Stimulated activated CD8-positive, alpha-beta memory T cell treated with anti-CD3 and anti-CD28 coated beads, Interleukin-4, amount 100 ng/mL, for 24 hours (primary cell): Measurements from ENCODE around the gene CAMSAP3.
"Not testable (repeated sequence)": the region's sequence is repeated elsewhere in the genome, so short reads cannot be mapped to it uniquely, and the experiment has no call there.

ENCODE experiments used
- DNase-seq: peaks from one replicate; pipeline ENCODE4 v3.0.0-alpha.2; 2020; ENCODE audit warnings: low read depth

The CAMSAP3 gene

DNA sequence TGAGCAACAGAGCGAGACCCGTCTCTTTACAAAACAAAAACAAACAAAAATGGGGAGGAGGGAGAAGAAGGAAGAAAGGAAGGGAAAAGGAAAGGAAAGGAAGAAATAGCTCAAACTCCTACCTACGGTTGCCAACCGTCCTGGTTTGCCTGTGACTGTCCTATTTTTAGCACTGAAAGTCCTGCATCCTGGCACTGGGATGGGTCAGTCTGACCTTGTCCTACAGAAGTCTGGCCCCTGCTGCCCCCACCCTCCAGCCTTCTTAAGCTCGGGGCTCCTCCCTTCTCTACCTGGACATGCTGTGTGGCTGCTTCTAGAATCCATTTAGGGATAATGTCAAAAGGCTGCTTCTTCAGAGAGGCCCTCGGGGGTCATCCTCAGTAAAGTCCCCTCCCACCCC is 40.0 kb downstream of the CAMSAP3 start:
- no peak for DNase-seq

DNA sequence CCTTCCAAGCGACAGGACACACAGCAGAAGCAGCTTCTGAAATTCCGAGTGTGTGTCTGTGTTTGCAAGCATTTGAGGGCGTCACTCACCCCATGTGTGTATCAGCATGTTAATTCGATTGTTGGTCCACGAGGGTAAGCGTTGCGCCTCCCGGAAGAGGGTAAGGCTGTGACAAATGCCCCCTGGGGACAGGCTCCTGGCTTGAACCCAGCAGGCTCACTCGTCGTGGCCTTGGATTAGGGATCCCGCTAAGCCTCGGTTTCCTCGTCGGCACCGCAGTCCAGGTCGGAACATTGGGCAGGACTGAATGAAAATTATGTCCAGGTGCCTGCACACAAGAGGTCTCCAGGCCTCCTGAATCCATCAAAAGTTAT is 40.6 kb downstream of the CAMSAP3 start:
- DNase-seq = no peak

DNA sequence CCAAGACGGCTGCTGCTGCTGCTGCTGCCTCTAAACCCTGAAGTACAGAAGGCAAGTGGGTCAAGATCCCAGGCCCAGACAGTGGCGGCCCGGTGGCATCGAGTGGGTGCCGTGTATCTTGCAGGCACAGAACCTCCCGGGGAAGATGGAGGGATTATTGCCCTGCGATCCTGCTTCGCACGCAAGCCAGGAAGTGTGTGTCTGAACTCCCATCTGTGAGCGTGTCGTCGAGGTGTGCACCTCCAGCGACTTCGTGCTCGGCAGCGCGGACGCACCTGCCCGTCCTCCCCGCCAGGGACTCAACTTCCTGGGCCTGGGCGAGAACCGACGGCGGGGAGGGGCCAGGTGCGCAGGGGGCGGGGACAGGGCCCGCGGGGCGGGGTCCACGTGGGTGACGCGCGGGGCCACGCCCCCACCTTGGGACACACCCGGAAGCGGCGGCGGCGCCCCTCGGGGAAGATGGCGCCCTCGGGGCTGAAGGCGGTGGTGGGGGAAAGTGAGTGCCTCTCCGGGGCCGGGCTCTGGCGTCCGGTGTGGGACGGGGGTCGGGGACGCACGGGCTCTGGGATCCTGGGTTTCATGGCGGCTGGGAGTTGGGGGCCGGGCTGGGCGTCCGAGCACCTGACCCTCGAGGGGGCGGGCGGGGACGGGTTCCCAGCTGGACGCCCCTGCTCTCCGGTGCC is 41.2 kb downstream of the CAMSAP3 start, which contains the start of gene STXBP2:
Gene STXBP2 (plus strand): TSS at position 420 of the 683 bp plus-strand sequence. CDS start 40 bp downstream, at position 460.
- peak; percentile 81 for DNase-seq

DNA sequence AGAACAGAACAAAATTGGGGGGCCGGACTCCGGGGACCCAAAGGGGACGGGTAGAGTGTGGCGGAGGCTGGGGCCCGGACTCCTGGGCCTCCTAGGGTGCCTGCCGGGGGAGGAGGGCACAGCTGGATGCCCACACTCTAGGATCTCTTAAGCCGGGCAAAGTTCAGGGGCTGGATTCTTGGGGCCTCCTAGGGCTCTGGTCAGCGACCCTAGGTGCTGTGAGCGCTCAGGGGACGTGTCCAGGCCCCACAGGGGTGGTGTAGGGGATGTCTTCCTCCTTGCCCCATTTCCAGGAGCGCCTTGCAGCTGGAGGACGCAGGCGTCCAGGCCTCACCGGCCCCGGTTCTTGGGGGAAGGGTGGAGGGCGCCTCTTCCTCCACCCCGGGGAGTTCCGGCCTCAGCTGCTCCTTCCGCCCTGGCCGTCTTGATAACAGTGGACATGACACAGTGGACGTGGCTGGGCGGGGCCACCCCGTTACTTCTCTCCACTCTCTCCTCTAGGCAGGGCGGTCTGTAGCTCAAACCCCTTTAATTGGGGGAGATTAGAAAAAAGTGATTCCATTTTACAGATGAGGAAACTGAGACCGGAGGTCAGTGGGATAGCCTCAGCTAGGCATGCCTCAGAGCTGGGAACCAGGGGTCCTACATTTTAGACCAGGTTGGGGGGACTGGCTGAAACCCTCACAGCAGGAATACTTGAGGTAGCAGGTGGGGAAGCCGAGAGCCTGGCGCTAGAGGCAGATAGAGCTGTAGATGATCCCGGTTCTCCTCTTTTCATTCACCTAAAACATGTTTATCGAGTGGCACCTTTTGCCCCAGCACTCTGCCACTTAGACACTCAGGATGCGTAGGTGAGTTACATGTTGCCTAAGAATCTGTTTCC is 42.0 kb downstream of the CAMSAP3 start:
- no peak for DNase-seq

DNA sequence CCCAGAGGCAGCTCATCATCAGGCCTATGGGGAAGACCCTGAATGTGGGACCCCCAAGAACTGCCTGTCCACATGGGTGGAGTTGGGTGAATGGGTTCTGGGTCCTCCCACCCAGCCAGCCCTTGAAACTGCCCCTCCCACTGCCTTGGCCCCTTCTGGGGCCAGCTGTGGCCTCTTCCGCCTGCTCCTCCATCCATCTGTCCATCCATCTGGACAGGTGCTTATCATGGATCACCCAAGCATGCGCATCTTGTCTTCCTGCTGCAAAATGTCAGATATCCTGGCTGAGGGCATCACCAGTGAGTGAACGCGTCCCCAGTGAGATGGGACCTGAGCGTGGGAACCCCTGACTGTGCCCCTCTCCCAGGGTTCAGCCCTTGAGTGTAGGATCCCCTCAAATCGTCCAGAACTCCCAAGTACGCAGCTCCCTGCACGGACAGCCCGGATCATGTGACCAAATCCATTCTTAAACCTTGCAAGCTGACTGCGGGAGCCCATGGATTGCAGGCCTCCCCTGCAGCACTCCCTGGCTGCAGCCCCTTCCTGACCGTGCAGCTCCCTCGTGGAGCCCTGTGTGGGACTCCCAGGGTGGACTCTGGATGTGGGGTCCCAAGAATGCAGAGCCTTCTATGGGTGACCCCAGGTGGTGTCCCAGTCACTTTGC is 43.3 kb downstream of the CAMSAP3 start:
- DNase-seq = no peak

DNA sequence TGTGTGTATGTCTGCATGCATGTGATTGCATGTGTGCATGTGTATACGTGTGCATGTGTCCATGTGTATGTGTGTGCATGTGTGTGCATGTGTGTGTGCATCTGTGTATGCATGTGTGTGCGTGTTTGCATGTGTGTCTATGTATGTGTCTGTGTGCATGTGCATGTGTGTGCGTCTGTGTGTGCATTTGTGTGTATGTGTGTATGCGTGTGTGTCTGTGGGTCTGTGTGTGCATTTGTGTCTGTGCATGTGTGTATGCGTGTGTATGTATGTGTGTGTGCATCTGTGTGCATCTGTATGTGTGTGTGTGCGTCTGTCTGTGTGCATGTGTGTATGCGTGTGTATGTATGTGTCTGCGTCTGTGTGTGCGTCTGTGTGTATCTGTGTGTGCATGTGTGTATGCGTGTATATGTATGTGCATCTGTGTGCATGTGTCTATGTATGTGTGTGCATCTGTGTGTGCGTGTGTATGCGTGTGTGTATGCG is 44.2 kb downstream of the CAMSAP3 start:
- DNase-seq = no peak

DNA sequence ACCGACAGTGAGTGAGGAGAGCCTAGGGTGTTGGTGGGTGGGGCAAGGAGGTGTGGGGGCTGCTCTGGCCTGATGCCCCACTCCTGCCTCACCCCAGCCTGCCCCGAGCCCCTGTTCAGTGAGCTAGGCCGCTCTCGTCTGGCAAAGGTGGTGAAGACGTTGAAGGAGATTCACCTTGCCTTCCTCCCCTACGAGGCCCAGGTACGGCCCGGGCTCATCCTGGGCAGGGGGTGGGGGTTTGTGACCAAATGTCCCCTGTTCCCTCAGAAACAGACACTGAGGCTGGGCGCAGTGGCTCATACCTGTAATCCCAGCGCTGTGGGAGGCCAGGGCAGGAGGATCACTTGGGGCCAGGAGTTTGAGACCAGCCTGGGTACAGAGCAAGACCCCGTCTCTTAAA is 45.1 kb downstream of the CAMSAP3 start:
- no peak for DNase-seq

DNA sequence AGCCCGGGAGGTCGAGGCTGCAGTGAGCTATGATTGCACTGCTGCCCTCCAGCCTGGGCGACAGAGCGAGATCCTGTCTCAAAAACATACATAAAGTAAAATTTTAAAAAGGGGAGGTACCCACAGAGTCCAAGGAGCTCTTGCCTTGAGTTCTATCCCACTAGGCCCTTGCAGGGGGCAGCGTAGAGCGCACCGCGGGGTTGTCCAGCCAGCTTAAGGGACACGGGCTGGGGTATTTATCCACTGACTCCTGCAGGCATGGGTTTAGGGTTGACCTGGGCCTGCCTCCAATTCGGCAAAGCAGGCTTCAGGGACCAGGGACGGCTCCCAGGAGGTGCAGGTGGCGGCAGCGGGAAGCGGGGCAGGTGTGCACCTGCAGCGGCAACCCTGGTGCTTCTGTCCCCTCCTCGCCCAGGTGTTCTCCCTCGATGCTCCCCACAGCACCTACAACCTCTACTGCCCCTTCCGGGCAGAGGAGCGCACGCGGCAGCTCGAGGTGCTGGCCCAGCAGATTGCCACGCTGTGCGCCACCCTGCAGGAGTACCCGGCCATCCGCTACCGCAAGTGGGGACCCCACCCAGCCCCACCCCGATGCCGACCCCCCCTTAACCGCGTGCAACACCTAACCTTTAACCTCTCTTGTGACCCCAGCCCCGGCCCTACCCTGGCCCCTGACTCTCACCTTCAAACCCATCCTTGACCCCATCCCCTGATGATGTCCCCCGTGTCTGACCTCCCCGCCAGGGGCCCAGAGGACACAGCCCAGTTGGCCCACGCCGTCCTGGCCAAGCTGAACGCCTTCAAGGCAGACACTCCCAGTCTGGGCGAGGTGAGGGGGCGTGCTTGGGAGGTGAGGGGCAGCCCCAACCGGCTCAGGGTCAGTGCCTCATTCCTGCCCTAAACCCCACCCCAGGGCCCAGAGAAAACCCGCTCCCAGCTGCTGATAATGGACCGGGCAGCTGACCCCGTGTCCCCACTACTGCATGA is 45.9 kb downstream of the CAMSAP3 start:
- DNase-seq = no peak

DNA sequence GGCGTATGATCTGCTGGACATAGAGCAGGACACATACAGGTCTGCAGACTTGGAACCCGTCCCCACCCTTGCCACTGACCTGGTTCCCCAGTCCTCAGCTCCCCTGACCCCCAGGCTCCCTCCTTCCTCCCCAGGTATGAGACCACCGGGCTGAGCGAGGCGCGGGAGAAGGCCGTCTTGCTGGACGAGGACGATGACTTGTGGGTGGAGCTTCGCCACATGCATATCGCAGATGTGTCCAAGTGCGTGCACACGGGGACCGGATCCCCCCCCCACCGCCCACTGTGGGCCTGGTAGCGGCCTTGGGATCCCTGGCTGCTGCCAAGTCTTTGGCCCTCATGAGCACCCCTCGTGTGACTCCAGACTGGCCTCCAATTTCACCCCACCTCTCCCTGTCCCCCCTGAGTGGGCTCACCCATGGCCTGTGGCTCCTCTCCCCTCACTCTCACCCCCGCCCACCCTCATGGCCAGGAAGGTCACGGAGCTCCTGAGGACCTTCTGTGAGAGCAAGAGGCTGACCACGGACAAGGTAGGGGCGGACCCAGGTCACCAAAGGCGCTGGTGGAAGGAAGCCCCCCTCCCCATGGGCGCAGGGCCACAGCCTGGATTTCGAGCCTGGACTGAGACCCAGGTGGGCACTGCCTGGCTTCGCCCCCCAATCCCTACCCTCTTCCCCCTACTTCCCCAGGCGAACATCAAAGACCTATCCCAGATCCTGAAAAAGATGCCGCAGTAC is 46.8 kb downstream of the CAMSAP3 start:
- DNase-seq = no peak

DNA sequence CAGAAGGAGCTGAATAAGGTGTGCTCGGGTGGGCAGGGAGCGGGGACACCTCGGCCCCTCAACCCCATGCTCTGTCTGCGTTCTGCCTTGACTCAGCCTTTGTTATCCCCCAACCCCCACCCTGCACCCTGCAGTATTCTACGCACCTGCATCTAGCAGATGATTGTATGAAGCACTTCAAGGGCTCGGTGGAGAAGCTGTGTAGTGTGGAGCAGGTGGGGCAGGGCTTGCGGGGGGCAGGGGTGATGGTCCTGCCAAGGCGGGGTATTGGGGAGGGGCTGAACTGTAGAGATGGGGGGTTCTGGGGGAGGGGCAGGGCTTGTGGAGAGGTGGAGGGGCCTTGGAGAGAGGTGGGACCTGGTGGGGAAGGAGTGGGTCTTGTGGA is 47.4 kb downstream of the CAMSAP3 start:
- DNase-seq = no peak

DNA sequence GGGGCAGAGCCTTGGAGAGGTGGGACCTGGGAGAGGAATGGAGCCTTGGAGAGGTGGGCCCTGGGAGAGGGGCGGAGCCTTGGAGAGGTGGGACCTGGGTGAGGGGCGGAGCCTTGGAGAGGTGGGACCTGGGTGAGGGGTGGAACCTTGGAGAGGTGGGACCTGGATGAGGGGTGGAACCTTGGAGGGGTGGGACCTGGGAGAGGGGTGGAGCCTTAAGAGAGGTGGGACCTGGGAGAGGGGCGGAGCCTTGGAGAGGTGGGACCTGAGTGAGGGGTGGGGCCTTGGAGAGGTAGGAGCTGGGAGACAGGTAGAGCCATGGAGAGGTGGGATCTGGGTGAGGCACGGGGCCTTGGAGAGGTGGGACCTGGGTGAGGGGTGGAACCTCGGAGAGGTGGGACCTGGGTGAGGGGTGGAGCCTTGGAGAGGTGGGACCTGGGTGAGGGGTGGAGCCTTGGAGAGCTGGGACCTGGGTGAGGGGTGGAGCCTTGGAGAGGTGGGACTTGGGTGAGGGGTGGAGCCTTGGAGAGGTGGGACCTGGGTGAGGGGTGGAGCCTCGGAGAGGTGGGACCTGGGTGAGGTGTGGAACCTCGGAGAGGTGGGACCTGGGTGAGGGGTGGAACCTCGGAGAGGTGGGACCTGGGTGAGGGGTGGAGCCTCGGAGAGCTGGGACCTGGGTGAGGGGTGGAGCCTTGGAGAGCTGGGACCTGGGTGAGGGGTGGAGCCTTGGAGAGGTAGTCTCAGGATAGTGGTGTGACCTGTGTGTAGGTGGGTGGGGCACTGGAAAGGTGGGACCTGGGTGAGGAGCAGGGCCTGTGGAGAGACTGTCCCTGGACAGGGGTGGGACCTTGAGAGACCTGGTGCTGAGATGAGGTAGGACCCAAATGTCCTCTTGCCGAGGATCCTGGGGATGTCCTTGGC is 48.2 kb downstream of the CAMSAP3 start:
- not testable (repeated sequence) for DNase-seq

DNA sequence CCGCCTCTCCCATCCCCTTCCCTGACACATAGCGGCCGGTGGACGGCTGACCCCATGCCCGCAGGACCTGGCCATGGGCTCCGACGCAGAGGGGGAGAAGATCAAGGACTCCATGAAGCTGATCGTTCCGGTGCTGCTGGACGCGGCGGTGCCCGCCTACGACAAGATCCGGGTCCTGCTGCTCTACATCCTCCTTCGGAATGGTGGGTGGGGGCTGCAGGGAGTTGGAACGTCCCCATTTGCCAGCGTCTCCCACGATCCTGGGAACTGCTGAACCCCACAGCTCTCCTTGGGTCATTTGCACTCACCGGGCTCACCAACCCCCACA is 48.9 kb downstream of the CAMSAP3 start:
- DNase-seq = no peak

DNA sequence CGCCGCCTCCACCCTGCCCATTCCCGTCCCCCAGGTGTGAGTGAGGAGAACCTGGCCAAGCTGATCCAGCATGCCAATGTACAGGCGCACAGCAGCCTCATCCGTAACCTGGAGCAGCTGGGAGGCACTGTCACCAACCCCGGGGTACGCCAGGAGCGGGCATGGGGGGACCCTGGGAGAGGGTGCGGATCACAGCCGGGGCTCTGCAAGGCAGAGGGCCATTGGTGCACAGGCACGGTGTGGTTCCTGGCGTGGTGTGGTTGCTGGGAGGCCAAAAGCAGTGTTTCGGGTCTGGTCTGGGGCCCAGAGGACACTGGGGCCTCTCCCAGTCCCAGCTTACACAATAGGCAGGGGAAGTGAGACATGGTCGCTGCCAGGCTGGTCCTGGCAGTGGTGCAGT is 49.5 kb downstream of the CAMSAP3 start:
- no peak for DNase-seq

DNA sequence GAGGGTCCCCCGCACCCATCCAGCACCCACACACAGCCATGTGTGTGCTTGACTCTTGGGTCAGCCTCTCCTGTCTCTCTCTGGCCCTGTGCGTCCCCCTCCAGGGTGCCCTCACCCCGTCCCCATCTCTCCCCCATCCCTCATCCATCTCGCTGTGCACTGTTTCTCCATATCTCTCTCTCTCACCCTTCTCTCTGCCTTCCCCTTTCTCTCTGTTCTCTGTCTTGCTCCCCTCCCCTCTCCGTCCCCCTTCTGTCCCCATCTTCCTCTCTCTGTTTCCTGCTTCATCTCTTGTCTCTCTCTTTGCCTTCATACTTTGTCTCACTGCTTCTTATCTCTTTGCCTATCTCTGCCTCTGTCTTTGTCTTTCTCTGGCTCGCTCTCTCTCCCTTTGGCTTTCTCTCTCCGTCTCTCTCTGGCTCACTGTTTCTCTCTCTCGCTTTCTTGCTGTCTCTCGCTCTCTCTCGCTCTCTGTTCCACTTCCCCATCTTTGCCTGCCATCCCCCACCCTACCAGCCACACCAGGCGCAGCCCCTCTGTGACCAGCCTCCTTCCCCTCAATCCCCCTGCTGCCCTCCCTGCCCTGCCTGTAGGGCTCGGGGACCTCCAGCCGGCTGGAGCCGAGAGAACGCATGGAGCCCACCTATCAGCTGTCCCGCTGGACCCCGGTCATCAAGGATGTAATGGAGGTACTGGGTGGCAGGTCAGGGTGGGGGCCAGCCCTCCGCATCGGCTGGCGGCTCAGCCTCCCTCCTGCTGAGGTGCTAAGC is 50.2 kb downstream of the CAMSAP3 start:
- no peak for DNase-seq

DNA sequence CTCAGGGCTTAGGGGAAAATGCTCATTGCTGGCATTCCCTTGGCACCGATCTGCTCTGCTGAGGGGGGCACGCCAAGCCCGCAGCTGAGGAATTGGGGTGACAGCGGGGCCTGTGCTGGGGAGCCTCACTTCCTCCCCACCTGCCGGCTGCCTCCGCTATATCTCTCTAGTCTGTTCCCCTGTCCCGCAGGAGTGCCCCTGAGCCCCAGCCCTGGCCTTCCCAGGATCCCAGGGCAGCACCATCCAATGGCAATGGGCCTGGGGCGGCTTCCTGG is 50.7 kb downstream of the CAMSAP3 start:
- DNase-seq = no peak

DNA sequence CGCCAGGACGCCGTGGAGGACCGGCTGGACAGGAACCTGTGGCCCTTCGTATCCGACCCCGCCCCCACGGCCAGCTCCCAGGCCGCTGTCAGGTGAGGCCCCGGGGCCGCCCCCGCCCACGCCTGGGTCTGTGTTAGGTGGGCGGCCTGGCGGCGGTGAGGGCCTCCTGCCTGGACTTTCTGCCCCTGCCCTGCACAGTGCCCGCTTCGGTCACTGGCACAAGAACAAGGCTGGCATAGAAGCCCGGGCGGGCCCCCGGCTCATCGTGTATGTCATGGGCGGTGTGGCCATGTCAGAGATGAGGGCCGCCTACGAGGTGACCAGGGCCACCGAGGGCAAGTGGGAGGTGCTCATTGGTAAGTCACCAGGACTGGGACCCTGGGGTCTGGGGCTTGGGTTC is 51.5 kb downstream of the CAMSAP3 start:
- DNase-seq = no peak

DNA sequence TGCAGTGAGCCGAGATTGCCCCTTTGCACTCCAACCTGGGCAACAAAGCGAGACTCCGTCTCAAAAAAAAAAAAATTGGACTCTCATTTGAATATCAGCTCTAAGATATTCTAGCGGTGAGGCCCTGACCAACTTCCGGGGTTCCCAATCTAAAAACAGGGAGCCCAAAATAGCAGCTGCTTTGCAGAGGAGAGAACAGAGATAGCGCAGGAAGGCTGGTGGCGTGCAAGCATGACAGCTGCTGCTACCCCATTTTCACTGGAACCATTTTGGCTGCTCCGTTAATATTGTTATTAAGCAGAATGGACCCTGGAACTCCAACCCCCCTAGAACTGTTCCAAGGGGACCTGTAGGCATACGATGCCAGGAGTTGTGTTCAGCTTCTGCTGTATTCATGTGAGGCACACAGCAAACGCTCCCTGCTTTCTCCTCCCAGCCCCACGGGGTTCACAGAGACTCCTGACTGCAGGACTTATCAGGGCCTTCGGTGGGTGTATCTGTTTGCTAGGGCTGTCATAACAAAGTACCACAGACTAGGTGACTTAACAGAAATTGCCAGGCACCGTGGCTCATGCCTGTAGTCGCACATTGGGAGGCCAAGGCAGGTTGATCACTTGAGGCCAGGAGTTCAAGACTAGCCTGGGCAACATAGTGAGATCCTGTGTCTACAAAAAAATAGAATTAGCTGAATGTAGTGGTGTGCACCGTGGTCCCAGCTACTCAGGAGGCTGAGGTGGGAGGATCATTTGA is 52.8 kb downstream of the CAMSAP3 start:
- no peak for DNase-seq

DNA sequence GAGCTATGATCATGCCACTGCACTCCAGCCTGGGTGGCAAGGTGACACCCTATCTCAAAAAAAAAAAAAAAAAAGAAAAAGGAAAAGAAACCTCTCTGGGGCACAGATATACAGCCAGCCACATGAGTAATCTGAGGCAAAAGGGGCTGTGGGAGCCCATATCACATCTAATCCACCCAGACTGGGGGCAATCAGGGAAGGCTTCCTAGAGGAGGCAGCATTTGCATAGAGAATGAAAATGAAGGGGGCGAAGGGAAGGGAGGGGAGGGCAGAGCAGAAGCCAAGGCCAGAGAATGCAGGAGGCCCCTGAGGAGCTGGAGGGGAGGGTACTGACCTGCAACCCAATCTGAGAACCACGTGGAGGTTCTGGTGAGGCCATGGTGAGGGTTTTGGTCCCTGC is 54.5 kb downstream of the CAMSAP3 start:
- DNase-seq = no peak
